HG03103 (cell line): ENCODE results near the gene BRMS1.
A peak's percentile ranks its signal among the peaks of the same experiment; 100 is the strongest.
"Not testable (repeated sequence)": the region's sequence is repeated elsewhere in the genome, so short reads cannot be mapped to it uniquely, and the experiment has no call there.

Source experiments
- ATAC-seq: cut with Tn5 transposase; IDR thresholded peaks from one replicate; pipeline ENCODE4 v1.9.1; 2021; ENCODE audit warnings: low read depth; ENCODE audit not compliant: unreplicated experiment

Gene BRMS1

GRCh38 chr11:66312549-66313320 is 32.2 kb downstream of the BRMS1 start:
- ATAC-seq, result peak; percentile 60

- ATAC-seq, result peak; percentile 58
These were observed 32.8 kb downstream of the BRMS1 start for GRCh38 chr11:66311965-66312548.

GRCh38 chr11:66311470-66311964 is 33.4 kb downstream of the BRMS1 start:
- ATAC-seq, result no peak

GRCh38 chr11:66310803-66311440 is 34.0 kb downstream of the BRMS1 start:
- not testable (repeated sequence) for ATAC-seq

GRCh38 chr11:66310324-66310723 is 34.6 kb downstream of the BRMS1 start:
- ATAC-seq, result no peak

GRCh38 chr11:66309475-66309874 is 35.4 kb downstream of the BRMS1 start:
- no peak for ATAC-seq

GRCh38 chr11:66302656-66303055 is 42.2 kb downstream of the BRMS1 start:
- ATAC-seq, result no peak

GRCh38 chr11:66299186-66299585 is 45.7 kb downstream of the BRMS1 start:
- no peak for ATAC-seq

GRCh38 chr11:66297610-66298009 is 47.3 kb downstream of the BRMS1 start:
- ATAC-seq, result no peak

GRCh38 chr11:66294626-66295620 is 50.0 kb downstream of the BRMS1 start:
- no peak for ATAC-seq

- no peak for ATAC-seq
These were observed 50.9 kb downstream of the BRMS1 start for GRCh38 chr11:66293777-66294625.

- no peak for ATAC-seq
These were observed 51.6 kb downstream of the BRMS1 start for GRCh38 chr11:66293352-66293751.

GRCh38 chr11:66292543-66293332 is 52.2 kb downstream of the BRMS1 start:
- ATAC-seq, result no peak

- no peak for ATAC-seq
These were observed 53.0 kb downstream of the BRMS1 start, which contains the start of gene TMEM151A for GRCh38 chr11:66291706-66292542. TMEM151A (plus strand) TSS chr11:66291894; CDS start chr11:66292014, 120 bp downstream.

- ATAC-seq, result no peak
These were observed 53.6 kb downstream of the BRMS1 start for GRCh38 chr11:66291303-66291705.

- ATAC-seq, result no peak
These were observed 54.6 kb downstream of the BRMS1 start for GRCh38 chr11:66290330-66290621.

GRCh38 chr11:66289548-66290329 is 55.2 kb downstream of the BRMS1 start:
- peak; percentile 26 for ATAC-seq
